Measurements from ENCODE around the gene TMEM130. TPM values are rescaled to one million over a fixed set of nuclear protein-coding genes. Genes with fewer than 3 reads are reported as not detected.

TMEM130 gene
- polyA plus RNA-seq, 1 of the 3 experiments (the other 2 are of a cell fraction) = 1.2 TPM

DNA sequence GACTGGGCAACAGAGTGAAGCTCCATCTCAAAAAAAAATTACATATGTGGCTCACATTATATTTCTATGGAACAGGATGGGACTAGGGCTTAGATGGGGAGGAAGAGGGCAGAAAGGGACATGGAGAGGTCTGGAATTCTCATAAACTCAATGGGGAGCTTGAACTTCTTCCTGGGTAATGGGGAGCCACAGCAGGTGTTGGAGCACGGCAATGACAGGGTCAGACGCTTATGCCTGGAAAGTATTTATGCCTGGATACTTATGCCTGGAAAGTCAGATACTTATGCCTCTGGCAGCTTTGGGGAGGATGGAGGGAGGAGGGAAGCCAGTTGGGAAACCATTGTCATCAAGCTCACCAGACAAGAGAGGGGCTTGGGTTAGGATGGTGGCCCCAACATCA, 36.8 kb downstream of the TMEM130 start:
- Histone ChIP-seq H2AFZ (ENCODE audit: low read depth) (no peak overlapping the region), H4K20me1 (ENCODE audit: insufficient read depth) (no peaks in the 10 kb centered on the region), H3K9ac (no peak overlapping the region), H3K36me3 (replicated peaks in 1 of 2; ENCODE audit: control insufficient read depth in 1 of 2, insufficient read depth in 2 of 2, low read length in 1 of 2) (no peaks in the 10 kb centered on the region), H3K79me2 (ENCODE audit: insufficient read depth) (no peaks in the 10 kb centered on the region), H3K9me2 (no peaks in the 10 kb centered on the region), H3K27me3 (ENCODE audit: insufficient read depth) (peaks cover 8% of the 10 kb centered on the region), H3K4me1 (ENCODE audit: control insufficient read depth in 1 of 2, insufficient read depth in 2 of 2, low read depth in 1 of 2, low read length in 1 of 2) (no peaks in the 10 kb centered on the region), H3K27ac (ENCODE audit: low read depth in 2 of 2, low read length in 1 of 2) (no peak overlapping the region), H3K9me3 (no peaks in the 10 kb centered on the region), H3F3A (replicated peaks; ENCODE audit: insufficient read depth) (no peaks in the 10 kb centered on the region), H3K4me2 (no peak overlapping the region), H3K4me3 (ENCODE audit: low read depth in 2 of 2, low read length in 1 of 2) (no peak overlapping the region)
- 71% methylated on average over 2 of the region's 2 CpGs for WGBS (ENCODE audit: low lambda C conversion rate)
- TF ChIP-seq RXRA (IDR thresholded peaks at IDR 0.05; ENCODE audit: borderline replicate concordance, low read depth) = no peak
- TF ChIP-seq, protein P1, sequence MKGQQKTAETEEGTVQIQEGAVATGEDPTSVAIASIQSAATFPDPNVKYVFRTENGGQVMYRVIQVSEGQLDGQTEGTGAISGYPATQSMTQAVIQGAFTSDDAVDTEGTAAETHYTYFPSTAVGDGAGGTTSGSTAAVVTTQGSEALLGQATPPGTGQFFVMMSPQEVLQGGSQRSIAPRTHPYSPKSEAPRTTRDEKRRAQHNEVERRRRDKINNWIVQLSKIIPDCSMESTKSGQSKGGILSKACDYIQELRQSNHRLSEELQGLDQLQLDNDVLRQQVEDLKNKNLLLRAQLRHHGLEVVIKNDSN (IDR thresholded peaks at IDR 0.05; ENCODE audit: borderline replicate concordance, low read depth) = no peak
- TF ChIP-seq EZH2phosphoT487 (IDR thresholded peaks at IDR 0.05; ENCODE audit: borderline replicate concordance, low read depth) = no peak
- TF ChIP-seq, protein P2, sequence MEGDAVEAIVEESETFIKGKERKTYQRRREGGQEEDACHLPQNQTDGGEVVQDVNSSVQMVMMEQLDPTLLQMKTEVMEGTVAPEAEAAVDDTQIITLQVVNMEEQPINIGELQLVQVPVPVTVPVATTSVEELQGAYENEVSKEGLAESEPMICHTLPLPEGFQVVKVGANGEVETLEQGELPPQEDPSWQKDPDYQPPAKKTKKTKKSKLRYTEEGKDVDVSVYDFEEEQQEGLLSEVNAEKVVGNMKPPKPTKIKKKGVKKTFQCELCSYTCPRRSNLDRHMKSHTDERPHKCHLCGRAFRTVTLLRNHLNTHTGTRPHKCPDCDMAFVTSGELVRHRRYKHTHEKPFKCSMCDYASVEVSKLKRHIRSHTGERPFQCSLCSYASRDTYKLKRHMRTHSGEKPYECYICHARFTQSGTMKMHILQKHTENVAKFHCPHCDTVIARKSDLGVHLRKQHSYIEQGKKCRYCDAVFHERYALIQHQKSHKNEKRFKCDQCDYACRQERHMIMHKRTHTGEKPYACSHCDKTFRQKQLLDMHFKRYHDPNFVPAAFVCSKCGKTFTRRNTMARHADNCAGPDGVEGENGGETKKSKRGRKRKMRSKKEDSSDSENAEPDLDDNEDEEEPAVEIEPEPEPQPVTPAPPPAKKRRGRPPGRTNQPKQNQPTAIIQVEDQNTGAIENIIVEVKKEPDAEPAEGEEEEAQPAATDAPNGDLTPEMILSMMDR (IDR thresholded peaks at IDR 0.05) = no peak
- TF ChIP-seq, protein P3, sequence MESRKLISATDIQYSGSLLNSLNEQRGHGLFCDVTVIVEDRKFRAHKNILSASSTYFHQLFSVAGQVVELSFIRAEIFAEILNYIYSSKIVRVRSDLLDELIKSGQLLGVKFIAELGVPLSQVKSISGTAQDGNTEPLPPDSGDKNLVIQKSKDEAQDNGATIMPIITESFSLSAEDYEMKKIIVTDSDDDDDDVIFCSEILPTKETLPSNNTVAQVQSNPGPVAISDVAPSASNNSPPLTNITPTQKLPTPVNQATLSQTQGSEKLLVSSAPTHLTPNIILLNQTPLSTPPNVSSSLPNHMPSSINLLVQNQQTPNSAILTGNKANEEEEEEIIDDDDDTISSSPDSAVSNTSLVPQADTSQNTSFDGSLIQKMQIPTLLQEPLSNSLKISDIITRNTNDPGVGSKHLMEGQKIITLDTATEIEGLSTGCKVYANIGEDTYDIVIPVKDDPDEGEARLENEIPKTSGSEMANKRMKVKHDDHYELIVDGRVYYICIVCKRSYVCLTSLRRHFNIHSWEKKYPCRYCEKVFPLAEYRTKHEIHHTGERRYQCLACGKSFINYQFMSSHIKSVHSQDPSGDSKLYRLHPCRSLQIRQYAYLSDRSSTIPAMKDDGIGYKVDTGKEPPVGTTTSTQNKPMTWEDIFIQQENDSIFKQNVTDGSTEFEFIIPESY (IDR thresholded peaks at IDR 0.05; ENCODE audit: borderline replicate concordance, low read depth) = no peak
- TF ChIP-seq FOXM1 (IDR thresholded peaks at IDR 0.05; ENCODE audit: low read depth) = no peak
- TF ChIP-seq NRF1 (IDR thresholded peaks at IDR 0.05; ENCODE audit: low read depth, low read length) = no peak
- TF ChIP-seq ELF1 (IDR thresholded peaks at IDR 0.05) = no peak
- no peak for TF ChIP-seq TAF1 (IDR thresholded peaks at IDR 0.05; ENCODE audit: borderline replicate concordance, low read depth, low read length)
- no peak for TF ChIP-seq RFX5 (IDR thresholded peaks at IDR 0.05; ENCODE audit: low read length)
- no peak for TF ChIP-seq FOSL2 (IDR thresholded peaks at IDR 0.05; ENCODE audit: borderline replicate concordance, low read depth)
- TF ChIP-seq TCF12 (IDR thresholded peaks at IDR 0.05) = no peak
- no peak for TF ChIP-seq GABPA (IDR thresholded peaks at IDR 0.05; ENCODE audit: low read depth)
- no peak for TF ChIP-seq NFIC (IDR thresholded peaks at IDR 0.05; ENCODE audit: borderline replicate concordance)
- TF ChIP-seq RAD21 (IDR thresholded peaks at IDR 0.05; ENCODE audit: low read length) = no peak
- no peak for TF ChIP-seq CHD2 (IDR thresholded peaks at IDR 0.05; ENCODE audit: low read length, partially characterized antibody)
- DNase-seq = no peak
- CTCF ChIA-PET = interaction anchor here (0.8 to 19.4 kb wide), 10 partner anchors 9 to 539 kb away, joined by 3 to 673 read pairs (median 6); partner anchors contain the start of gene TRRAP
- POLR2A ChIA-PET = no interaction called here

Data from SK-N-SH (cell line).